OCI-LY3 (cell line): ENCODE results near the gene EDEM3.

Source experiments
- CTCF ChIP-seq: fragments of 200-600, 300-600 bp; sonication (generic); IDR thresholded peaks from 2 replicates; pipeline ENCODE4 v1.5.1; 2014; ENCODE audit warnings: antibody characterized with exemption, low read length, low read depth
- EZH2phosphoT487 ChIP-seq: fragments of 200-600 bp; shearing (Covaris generic); IDR thresholded peaks from 2 replicates; pipeline ENCODE4 v1.6.1; 2018; ENCODE audit warnings: antibody characterized with exemption, mixed run types, low read depth

- TF ChIP-seq CTCF (no peak), EZH2phosphoT487 (no peak)
These were observed 49.6 kb upstream of the EDEM3 start for GRCh38 chr1:184804220-184804619.
